Peyer's patch (tissue), 4 donors: Measurements from ENCODE around the gene RPS6KB2. TPM values are rescaled to one million over a fixed set of nuclear protein-coding genes. Genes with fewer than 3 reads are reported as not detected.
A peak's percentile ranks its signal among the peaks of the same experiment; 100 is the strongest.

Source experiments
- DNase-seq, 3 donors: peaks; one replicate each; pipeline ENCODE4 v3.0.0-alpha.2; 2017 to 2019
- H3K27ac ChIP-seq, 4 donors: fragments of 200-600 bp; sonication (generic); one replicate each; pipeline ENCODE4 v1.5.1; 2016 to 2019
- H3K27me3 ChIP-seq, 2 donors: fragments of 200-600 bp; sonication (generic); one replicate each; pipeline ENCODE4 v1.5.1; 2019
- H3K36me3 ChIP-seq, 3 donors: fragments of 200-600 bp; sonication (generic); one replicate each; pipeline ENCODE4 v1.5.1; 2016 to 2019
- H3K4me1 ChIP-seq, 4 donors: fragments of 200-600 bp; sonication (generic); one replicate each; pipeline ENCODE4 v1.5.1; 2016 to 2019
- H3K4me3 ChIP-seq, 4 donors: fragments of 200-600 bp; sonication (generic); 1 replicate in 3 of 4; 2 replicates in 1 of 4; pipeline ENCODE4 v1.5.1; 2016 to 2019; ENCODE audit warnings: mild to moderate bottlenecking in 1 of 4
- H3K9me3 ChIP-seq, 4 donors: fragments of 200-600 bp; sonication (generic); one replicate each; pipeline ENCODE4 v1.5.1; 2016 to 2019; ENCODE audit warnings: mild to moderate bottlenecking in 1 of 4
- POLR2A ChIP-seq, 2 donors: fragments of 450-650 bp; IDR thresholded peaks; one replicate each; pipeline ENCODE4 v1.5.1; 2017; ENCODE audit warnings: antibody characterized with exemption in 2 of 2, mild to moderate bottlenecking in 2 of 2, moderate library complexity in 2 of 2
- total RNA-seq, 4 donors: library from RNA; depleted of rRNA; stranded (reverse); fragments of >200 nt; gene quantifications; one replicate each; pipeline ENCODE4 v1.1.0, GENCODE V29; 2016
- TF ChIP-seq, protein P1 (sequence below), 6 experiments: fragments of 450-650 bp in 4 of 6; fragments of 200-600 bp in 2 of 6; sonication (generic) in 1 of 6; IDR thresholded peaks; one replicate each; pipeline ENCODE4 v1.5.1; 2017 to 2019; ENCODE audit warnings: antibody characterized with exemption in 6 of 6, mild to moderate bottlenecking in 3 of 6, moderate library complexity in 1 of 6

Gene RPS6KB2
- total RNA-seq, 4 donors from 2014 or later = 58.0 to 88.3 (median 63.5) TPM

- H3K36me3 ChIP-seq = peaks cover 0 to 66% (median 0%) of the 10 kb centered on the region in 3 donors
- H3K27me3 ChIP-seq = no peaks in the 10 kb centered on the region
- no peaks in the 10 kb centered on the region for H3K9me3 ChIP-seq
- peaks cover 0 to 57% (median 43%) of the 10 kb centered on the region in 4 donors for H3K4me1 ChIP-seq
- H3K4me3 ChIP-seq = peak overlapping the region in 1 of 4 donors; percentile 81
- DNase-seq = peak in 2 of 3 donors; percentile 64 to 72
- no peak for TF ChIP-seq POLR2A (IDR thresholded peaks at IDR 0.05)
- TF ChIP-seq, protein P1, sequence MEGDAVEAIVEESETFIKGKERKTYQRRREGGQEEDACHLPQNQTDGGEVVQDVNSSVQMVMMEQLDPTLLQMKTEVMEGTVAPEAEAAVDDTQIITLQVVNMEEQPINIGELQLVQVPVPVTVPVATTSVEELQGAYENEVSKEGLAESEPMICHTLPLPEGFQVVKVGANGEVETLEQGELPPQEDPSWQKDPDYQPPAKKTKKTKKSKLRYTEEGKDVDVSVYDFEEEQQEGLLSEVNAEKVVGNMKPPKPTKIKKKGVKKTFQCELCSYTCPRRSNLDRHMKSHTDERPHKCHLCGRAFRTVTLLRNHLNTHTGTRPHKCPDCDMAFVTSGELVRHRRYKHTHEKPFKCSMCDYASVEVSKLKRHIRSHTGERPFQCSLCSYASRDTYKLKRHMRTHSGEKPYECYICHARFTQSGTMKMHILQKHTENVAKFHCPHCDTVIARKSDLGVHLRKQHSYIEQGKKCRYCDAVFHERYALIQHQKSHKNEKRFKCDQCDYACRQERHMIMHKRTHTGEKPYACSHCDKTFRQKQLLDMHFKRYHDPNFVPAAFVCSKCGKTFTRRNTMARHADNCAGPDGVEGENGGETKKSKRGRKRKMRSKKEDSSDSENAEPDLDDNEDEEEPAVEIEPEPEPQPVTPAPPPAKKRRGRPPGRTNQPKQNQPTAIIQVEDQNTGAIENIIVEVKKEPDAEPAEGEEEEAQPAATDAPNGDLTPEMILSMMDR (IDR thresholded peaks at IDR 0.05) = peak in 2 of 6 experiments; percentile 13 to 22
- H3K27ac ChIP-seq = peak overlapping the region; percentile 44 to 99 (median 78)
Observed at GRCh38 chr11:67439321-67440228, 11.3 kb downstream of the RPS6KB2 start.

DNA sequence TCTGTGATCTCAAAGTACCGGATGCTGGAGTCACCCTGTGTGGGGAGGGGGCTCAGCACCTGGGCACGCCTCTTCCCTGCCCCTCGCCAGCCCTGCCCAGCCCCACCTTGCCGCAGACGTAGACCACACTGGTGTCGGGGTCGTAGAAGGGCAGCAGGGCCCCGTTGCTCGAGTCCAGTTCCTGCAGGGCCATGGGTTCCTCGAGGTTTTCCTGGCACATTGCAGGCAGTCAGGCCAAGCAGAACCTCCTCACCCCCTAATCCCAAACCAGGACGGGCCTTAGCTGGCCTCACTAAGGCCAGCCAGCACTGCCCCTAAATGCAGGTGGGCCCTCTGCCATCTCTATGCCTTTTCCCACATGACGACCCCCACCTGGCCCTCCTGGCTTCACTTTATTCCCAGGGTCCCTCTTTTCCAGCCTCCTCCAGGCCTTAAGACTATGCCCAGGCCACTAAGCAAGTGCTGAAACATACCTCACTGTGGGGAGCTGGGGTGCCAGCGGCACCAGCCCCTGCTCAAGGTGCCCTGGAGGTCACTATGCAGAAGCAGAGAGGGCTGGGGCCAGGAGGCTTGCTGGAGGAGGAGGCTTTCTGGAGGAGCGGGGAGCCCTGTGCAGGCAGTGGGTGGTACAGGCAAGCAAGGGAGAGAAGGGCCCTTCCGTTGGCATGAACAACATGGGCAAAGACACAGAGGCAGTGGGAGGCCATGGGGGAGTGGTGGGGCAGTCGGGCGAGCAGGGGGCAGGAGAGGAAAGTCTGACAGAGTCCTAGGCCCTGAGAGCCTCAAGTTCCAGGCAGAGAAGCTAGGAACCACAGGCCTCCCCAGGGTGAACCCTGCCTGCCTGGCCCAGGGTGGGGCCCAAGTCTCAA, 12.2 kb downstream of the RPS6KB2 start:
- Histone ChIP-seq H3K4me3 (no peak overlapping the region), H3K27ac (peak overlapping the region; percentile 44 to 99 (median 78)), H3K4me1 (peaks cover 0 to 60% (median 44%) of the 10 kb centered on the region in 4 donors), H3K27me3 (no peaks in the 10 kb centered on the region), H3K9me3 (no peaks in the 10 kb centered on the region), H3K36me3 (peaks cover 0 to 57% (median 0%) of the 10 kb centered on the region in 3 donors)
- DNase-seq = no peak
- TF ChIP-seq POLR2A (IDR thresholded peaks at IDR 0.05) = no peak

- Histone ChIP-seq H3K27me3 (no peaks in the 10 kb centered on the region), H3K4me1 (peaks cover 0 to 62% (median 45%) of the 10 kb centered on the region in 4 donors), H3K9me3 (no peaks in the 10 kb centered on the region), H3K4me3 (no peak overlapping the region), H3K27ac (peak overlapping the region in 1 of 4 donors; percentile 99), H3K36me3 (peaks cover 0 to 50% (median 0%) of the 10 kb centered on the region in 3 donors)
- DNase-seq = no peak
- TF ChIP-seq, protein P1 (IDR thresholded peaks at IDR 0.05) = no peak
- no peak for TF ChIP-seq POLR2A (IDR thresholded peaks at IDR 0.05)
Observed at GRCh38 chr11:67441098-67441563, 12.8 kb downstream of the RPS6KB2 start.

DNA sequence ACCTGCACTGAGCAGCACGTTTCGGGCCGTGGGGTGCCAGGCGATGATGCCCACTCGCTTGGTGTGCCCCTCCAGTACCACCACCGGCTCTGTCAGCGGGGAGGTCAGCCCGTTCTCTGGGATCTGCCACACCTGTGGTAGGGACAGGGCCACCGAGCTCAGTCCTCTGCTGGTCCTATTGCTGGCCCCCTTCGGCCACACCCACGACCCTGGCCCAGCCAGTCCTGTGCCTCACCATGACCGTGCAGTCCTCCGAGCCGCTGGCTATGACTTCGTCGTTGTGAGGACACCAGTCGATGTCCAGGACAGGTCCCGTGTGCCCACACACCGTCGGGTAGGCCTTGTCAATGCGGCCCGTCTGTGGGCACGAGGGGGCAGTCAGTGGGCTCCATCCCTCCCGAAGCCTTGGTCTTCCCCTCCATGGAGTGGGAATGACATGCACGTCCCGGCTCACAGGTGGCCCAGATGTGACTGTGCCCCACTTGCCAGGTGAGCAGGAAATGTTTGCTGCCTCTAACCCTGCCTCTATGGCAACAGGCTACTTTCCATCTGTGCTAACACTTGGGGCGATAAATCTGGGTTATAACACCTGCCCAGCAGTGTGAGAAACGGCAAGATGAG, 13.5 kb downstream of the RPS6KB2 start:
- Histone ChIP-seq H3K36me3 (peaks cover 0 to 49% (median 0%) of the 10 kb centered on the region in 3 donors), H3K27me3 (no peaks in the 10 kb centered on the region), H3K4me1 (peaks cover 0 to 59% (median 47%) of the 10 kb centered on the region in 4 donors), H3K9me3 (no peaks in the 10 kb centered on the region), H3K4me3 (peak overlapping the region in 2 of 4 donors; percentile 94 to 95), H3K27ac (peak overlapping the region in 3 of 4 donors; percentile 88 to 99 (median 96))
- no peak for TF ChIP-seq POLR2A (IDR thresholded peaks at IDR 0.05)
- TF ChIP-seq, protein P1 (IDR thresholded peaks at IDR 0.05) = no peak
- no peak for DNase-seq

DNA sequence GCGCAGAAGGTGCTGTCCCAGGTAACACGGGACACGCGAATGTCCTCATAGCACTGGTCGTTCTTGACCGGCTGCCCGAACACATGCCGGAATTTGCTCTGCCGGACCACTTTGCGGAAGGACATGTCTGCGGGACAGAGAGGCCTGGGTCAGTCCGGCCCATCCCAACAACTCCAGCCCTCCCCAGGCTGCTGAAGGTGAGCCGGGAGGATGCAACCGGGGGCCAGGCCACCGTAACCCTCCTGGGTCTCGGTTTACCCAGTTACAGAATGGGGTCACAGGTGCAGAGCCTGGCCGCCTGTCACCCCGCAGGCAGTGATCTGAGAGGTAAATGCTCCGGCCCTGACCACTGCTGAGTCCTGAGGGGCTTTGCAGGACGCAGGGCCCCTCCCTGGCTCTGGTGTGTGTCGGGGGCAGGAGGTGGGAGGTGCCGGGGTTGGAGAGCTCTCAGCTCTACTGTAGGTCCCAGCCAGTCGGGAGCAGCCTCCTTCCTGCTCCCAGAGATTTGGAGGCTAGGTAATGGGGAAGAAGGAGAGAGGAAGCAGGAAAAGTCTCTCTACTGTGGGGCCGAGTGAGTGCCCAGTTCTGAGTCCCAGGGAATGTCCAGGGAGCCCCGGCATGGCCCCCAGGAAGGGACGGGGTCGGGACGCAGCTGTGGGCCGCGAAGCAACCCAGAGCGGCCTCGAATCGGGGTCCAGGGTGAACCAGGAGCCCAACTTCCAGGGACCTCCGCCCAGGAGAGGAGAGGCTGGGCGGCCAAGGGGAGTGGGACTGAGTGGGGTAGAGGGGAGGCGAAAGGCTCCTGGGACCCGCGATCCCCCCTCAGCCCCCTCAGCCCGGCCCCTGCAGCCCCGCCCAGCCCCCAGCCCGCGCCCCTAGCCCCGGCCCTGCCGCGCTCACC, 14.5 kb downstream of the RPS6KB2 start:
- no peak for DNase-seq
- Histone ChIP-seq H3K9me3 (no peaks in the 10 kb centered on the region), H3K27ac (peak overlapping the region; percentile 88 to 99 (median 96)), H3K4me1 (peaks cover 0 to 59% (median 51%) of the 10 kb centered on the region in 4 donors), H3K27me3 (no peaks in the 10 kb centered on the region), H3K4me3 (peak overlapping the region; percentile 49 to 95 (median 72)), H3K36me3 (peaks cover 0 to 43% (median 0%) of the 10 kb centered on the region in 3 donors)
- TF ChIP-seq, protein P1 (IDR thresholded peaks at IDR 0.05) = no peak
- no peak for TF ChIP-seq POLR2A (IDR thresholded peaks at IDR 0.05)
